ENCODE results near the gene C10orf53.

Gene C10orf53

DNA sequence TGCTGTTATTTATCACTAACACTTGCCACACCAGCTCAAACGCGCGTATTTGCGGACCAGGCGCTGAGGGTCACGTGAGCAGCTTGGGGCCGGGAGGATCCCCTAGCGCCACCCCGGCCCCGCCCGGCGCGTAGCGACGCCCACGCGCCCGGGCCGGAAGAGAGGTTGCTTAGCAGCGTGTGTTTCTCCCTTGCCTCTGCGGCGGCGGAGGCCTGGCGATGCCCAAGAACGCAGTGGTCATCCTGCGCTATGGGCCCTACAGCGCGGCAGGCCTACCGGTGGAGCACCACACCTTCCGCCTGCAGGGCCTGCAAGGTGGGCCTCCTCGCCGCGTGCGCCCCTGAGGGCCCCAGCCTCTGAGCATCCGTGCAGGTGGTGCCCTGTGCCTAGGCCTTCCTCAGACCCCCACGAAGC lies at the start of gene C10orf53:
TSS of gene C10orf53 (plus strand) at position 172 of the 414 bp plus-strand sequence. CDS start at position 219, 47 bp downstream.
- Histone ChIP-seq H3K4me3 (ENCODE audit: low read depth, low read length) (peak within 1 kb of the TSS; percentile 50), H3K27ac (no peak within 1 kb of the TSS), H3K36me3 (no peaks in the 10 kb centered on the region), H3K27me3 (ENCODE audit: insufficient read depth, low read depth, severe bottlenecking) (no peaks in the 10 kb centered on the region), H3K9me3 (ENCODE audit: severe bottlenecking) (no peaks in the 10 kb centered on the region)
- DNase-seq = peak; percentile 65
- TF ChIP-seq, protein P1, sequence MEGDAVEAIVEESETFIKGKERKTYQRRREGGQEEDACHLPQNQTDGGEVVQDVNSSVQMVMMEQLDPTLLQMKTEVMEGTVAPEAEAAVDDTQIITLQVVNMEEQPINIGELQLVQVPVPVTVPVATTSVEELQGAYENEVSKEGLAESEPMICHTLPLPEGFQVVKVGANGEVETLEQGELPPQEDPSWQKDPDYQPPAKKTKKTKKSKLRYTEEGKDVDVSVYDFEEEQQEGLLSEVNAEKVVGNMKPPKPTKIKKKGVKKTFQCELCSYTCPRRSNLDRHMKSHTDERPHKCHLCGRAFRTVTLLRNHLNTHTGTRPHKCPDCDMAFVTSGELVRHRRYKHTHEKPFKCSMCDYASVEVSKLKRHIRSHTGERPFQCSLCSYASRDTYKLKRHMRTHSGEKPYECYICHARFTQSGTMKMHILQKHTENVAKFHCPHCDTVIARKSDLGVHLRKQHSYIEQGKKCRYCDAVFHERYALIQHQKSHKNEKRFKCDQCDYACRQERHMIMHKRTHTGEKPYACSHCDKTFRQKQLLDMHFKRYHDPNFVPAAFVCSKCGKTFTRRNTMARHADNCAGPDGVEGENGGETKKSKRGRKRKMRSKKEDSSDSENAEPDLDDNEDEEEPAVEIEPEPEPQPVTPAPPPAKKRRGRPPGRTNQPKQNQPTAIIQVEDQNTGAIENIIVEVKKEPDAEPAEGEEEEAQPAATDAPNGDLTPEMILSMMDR (IDR thresholded peaks at IDR 0.05; ENCODE audit: low read depth, low read length) = no peak

- no peak for DNase-seq
- Histone ChIP-seq H3K4me3 (ENCODE audit: low read depth, low read length) (no peak overlapping the region), H3K36me3 (no peaks in the 10 kb centered on the region), H3K27me3 (ENCODE audit: insufficient read depth, low read depth, severe bottlenecking) (no peaks in the 10 kb centered on the region), H3K9me3 (ENCODE audit: severe bottlenecking) (no peaks in the 10 kb centered on the region), H3K27ac (no peak overlapping the region)
- TF ChIP-seq, protein P1 (IDR thresholded peaks at IDR 0.05; ENCODE audit: low read depth, low read length) = no peak
These were observed 47.5 kb upstream of the C10orf53 start for GRCh38 chr10:49631975-49632374.

GRCh38 chr10:49632406-49633317 lies 46.8 kb upstream of the C10orf53 start:
- no peaks in the 10 kb centered on the region for H3K9me3 ChIP-seq (ENCODE audit: severe bottlenecking)
- H3K4me3 ChIP-seq (ENCODE audit: low read depth, low read length) = no peak overlapping the region
- TF ChIP-seq, protein P1 (IDR thresholded peaks at IDR 0.05; ENCODE audit: low read depth, low read length) = no peak
- no peak overlapping the region for H3K27ac ChIP-seq
- no peaks in the 10 kb centered on the region for H3K27me3 ChIP-seq (ENCODE audit: insufficient read depth, low read depth, severe bottlenecking)
- H3K36me3 ChIP-seq = no peaks in the 10 kb centered on the region
- no peak for DNase-seq

DNA sequence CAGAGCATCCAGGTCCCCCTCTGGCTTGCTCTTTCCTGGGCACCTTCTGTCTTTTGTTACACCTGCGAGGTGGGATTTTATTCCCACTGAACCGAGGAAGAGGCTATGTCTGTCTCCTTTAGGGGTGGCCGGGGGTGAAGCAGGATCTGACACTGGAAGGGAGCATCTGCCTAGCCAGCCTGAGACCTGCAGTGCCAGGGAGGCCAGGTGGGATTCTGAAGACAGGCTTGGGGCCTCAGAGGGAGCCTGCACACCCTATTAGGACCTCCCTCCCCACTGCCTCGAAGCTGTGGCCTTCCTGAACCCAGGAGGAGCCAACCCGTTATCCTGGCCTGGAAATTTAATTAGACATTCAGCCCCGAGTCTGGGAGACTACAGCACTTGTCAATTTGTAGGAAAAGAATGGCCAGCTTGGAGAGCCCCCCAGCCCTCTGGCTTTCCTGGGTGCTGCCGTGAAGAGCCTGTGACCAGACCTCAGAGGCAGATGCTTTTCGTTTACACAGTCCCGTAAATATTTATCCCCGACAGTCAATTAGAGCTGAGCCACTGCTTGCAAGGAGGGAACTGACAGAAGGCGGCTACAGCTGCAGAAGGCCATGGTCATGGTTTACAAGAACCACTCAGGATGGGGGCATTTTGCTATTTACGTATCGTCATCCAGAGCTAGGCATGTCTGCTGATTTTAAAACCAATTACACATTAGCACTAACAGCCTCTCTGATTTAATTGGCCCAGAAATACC lies 46.0 kb upstream of the C10orf53 start:
- H3K27ac ChIP-seq = peak overlapping the region; percentile 40; the same call in 1 of the 2 replicates
- H3K27me3 ChIP-seq (ENCODE audit: insufficient read depth, low read depth, severe bottlenecking) = no peaks in the 10 kb centered on the region
- no peaks in the 10 kb centered on the region for H3K36me3 ChIP-seq
- no peak for DNase-seq
- TF ChIP-seq, protein P1 (IDR thresholded peaks at IDR 0.05; ENCODE audit: low read depth, low read length) = no peak
- H3K9me3 ChIP-seq (ENCODE audit: severe bottlenecking) = no peaks in the 10 kb centered on the region
- H3K4me3 ChIP-seq (ENCODE audit: low read depth, low read length) = no peak overlapping the region

DNA sequence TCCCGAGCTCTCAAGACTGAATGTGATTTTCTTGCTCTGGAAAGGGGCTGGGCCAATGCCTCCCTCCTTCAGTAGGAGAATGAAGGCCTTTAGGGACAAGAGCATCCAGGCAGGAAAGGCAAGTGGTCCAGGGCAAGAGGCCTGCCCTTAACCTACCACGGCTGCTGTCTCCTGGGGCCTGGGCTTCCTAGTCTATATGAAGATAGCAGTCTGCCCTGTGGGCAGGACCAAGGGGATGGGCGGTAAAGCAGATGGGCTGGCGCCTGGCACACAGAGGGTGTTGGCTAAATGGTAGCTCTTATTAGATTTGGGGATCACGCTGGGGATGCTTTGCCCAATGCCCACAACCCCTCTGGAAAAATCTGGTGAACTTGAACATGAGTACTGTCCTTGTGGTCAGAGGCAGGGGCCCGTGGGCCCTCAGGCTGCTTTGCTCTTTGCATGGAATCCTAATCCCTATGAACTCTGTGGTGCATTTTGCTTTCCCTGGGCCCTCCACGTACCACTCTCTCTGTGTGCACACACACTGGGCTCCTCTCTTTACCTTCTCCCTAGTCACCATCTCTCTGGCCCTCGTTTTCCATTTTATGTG lies 45.3 kb upstream of the C10orf53 start:
- DNase-seq = no peak
- no peak overlapping the region for H3K4me3 ChIP-seq (ENCODE audit: low read depth, low read length)
- no peak overlapping the region for H3K27ac ChIP-seq
- no peaks in the 10 kb centered on the region for H3K36me3 ChIP-seq
- H3K9me3 ChIP-seq (ENCODE audit: severe bottlenecking) = no peaks in the 10 kb centered on the region
- H3K27me3 ChIP-seq (ENCODE audit: insufficient read depth, low read depth, severe bottlenecking) = no peaks in the 10 kb centered on the region
- TF ChIP-seq, protein P1 (IDR thresholded peaks at IDR 0.05; ENCODE audit: low read depth, low read length) = no peak

Data from WERI-Rb-1 (cell line).